Measurements from ENCODE around the gene CHD9.
"Not testable (repeated sequence)": the region's sequence is repeated elsewhere in the genome, so short reads cannot be mapped to it uniquely, and the experiment has no call there.

Gene CHD9
- total RNA-seq, result 154 to 177 reads per million in 2 donors

- peak; percentile 51 for DNase-seq
Measured at GRCh38 chr16:53054670-53055485, at the start of gene CHD9. TSS of gene CHD9 (plus strand) at chr16:53054991. CDS start at chr16:53156090, 101,099 bp downstream.

- no peak for DNase-seq
Measured at GRCh38 chr16:53007095-53007494, 47.7 kb upstream of the CHD9 start.

- no peak for DNase-seq
Measured at GRCh38 chr16:53014287-53014686, 40.5 kb upstream of the CHD9 start.

GRCh38 chr16:53018834-53019416 is 35.9 kb upstream of the CHD9 start:
- DNase-seq, result no peak

GRCh38 chr16:53022374-53022773 is 32.4 kb upstream of the CHD9 start:
- no peak for DNase-seq

GRCh38 chr16:53024045-53024444 is 30.7 kb upstream of the CHD9 start:
- DNase-seq, result no peak

GRCh38 chr16:53029971-53030370 is 24.8 kb upstream of the CHD9 start:
- DNase-seq, result no peak

- no peak for DNase-seq
Measured at GRCh38 chr16:53031323-53031942, 23.4 kb upstream of the CHD9 start.

GRCh38 chr16:53034306-53034705 is 20.5 kb upstream of the CHD9 start:
- DNase-seq, result no peak

- no peak for DNase-seq
Measured at GRCh38 chr16:53035176-53035942, 19.4 kb upstream of the CHD9 start.

GRCh38 chr16:53036066-53036465 is 18.7 kb upstream of the CHD9 start:
- DNase-seq, result no peak

- DNase-seq, result not testable (repeated sequence)
Measured at GRCh38 chr16:53036711-53037110, 18.1 kb upstream of the CHD9 start.

GRCh38 chr16:53040788-53041187 is 14.0 kb upstream of the CHD9 start:
- no peak for DNase-seq

GRCh38 chr16:53041320-53042051 is 13.3 kb upstream of the CHD9 start:
- DNase-seq, result no peak

- DNase-seq, result no peak
Measured at GRCh38 chr16:53042235-53042701, 12.5 kb upstream of the CHD9 start.

- no peak for DNase-seq
Measured at GRCh38 chr16:53043428-53043831, 11.4 kb upstream of the CHD9 start.

GRCh38 chr16:53043986-53044601 is 10.7 kb upstream of the CHD9 start:
- DNase-seq, result no peak

GRCh38 chr16:53045341-53046220 is 9.2 kb upstream of the CHD9 start:
- no peak for DNase-seq

GRCh38 chr16:53047515-53047914 is 7.3 kb upstream of the CHD9 start:
- DNase-seq, result not testable (repeated sequence)

GRCh38 chr16:53048139-53048915 is 6.5 kb upstream of the CHD9 start:
- DNase-seq, result no peak
